Fibroblast of lung (primary cell): Measurements from ENCODE around the gene CHST13. TPM values are rescaled to one million over a fixed set of nuclear protein-coding genes. Genes with fewer than 3 reads are reported as not detected.

Experiments used
- DNase-seq, 2 donors: peaks; one replicate each; pipeline versions ENCODE4 v3.0.0 to v3.0.0-alpha.2; 2010; ENCODE audit warnings: low read depth in 2 of 2
- H2AFZ ChIP-seq: 2 replicates; pipeline ENCODE4 v1.5.1; 2012; ENCODE audit warnings: low read length, control low read depth, inconsistent platforms
- H3K27ac ChIP-seq: 2 replicates; pipeline ENCODE4 v1.5.1; 2011; ENCODE audit warnings: low read length, control low read depth; ENCODE audit not compliant: insufficient read depth
- H3K27me3 ChIP-seq: 2 replicates; pipeline ENCODE4 v1.5.1; 2011; ENCODE audit warnings: mild to moderate bottlenecking, low read length; ENCODE audit not compliant: control insufficient read depth, insufficient read depth
- H3K36me3 ChIP-seq: 2 replicates; pipeline ENCODE4 v1.5.1; 2011; ENCODE audit warnings: low read length; ENCODE audit not compliant: control insufficient read depth, insufficient read depth
- H3K4me1 ChIP-seq: 2 replicates; pipeline ENCODE4 v1.5.1; 2011; ENCODE audit warnings: low read length; ENCODE audit not compliant: control insufficient read depth, insufficient read depth; ENCODE audit errors: extremely low read depth
- H3K4me2 ChIP-seq: 2 replicates; pipeline ENCODE4 v1.5.1; 2011; ENCODE audit warnings: low read length, control low read depth; ENCODE audit not compliant: insufficient read depth; ENCODE audit errors: extremely low read depth
- H3K4me3 ChIP-seq, 4 experiments: fragments of 200-600 bp in 1 of 4; sonication (generic) in 1 of 4; replicated peaks in 1 of 4; 2 replicates each; pipeline ENCODE4 v1.5.1; 2011 to 2016; ENCODE audit warnings: low read length in 4 of 4, low read depth in 3 of 4, mild to moderate bottlenecking in 3 of 4, control low read depth in 2 of 4, inconsistent platforms in 1 of 4, mixed read lengths in 1 of 4; ENCODE audit not compliant: insufficient read depth in 1 of 4; ENCODE audit errors: control extremely low read depth in 1 of 4
- H3K79me2 ChIP-seq: 2 replicates; pipeline ENCODE4 v1.5.1; 2012; ENCODE audit warnings: mild to moderate bottlenecking, low read length, inconsistent platforms; ENCODE audit not compliant: control insufficient read depth, insufficient read depth
- H3K9ac ChIP-seq: 2 replicates; pipeline ENCODE4 v1.5.1; 2011; ENCODE audit warnings: mild to moderate bottlenecking, low read length, control low read depth; ENCODE audit not compliant: insufficient read depth
- H3K9me3 ChIP-seq: 2 replicates; pipeline ENCODE4 v1.5.1; 2012; ENCODE audit warnings: low read depth, low read length; ENCODE audit not compliant: control insufficient read depth, insufficient read depth
- H4K20me1 ChIP-seq: 2 replicates; pipeline ENCODE4 v1.5.1; 2011; ENCODE audit warnings: low read length; ENCODE audit not compliant: control insufficient read depth, insufficient read depth; ENCODE audit errors: extremely low read depth
- EZH2 ChIP-seq: IDR thresholded peaks from 2 replicates; pipeline ENCODE4 v1.5.1; 2012; ENCODE audit warnings: low read length, control low read depth, mild to moderate bottlenecking; ENCODE audit errors: missing control alignments
- polyA plus RNA-seq, 2 donors: library from polyadenylated mRNA; depleted of rRNA in 1 of 2; stranded (reverse) in 1 of 2; unstranded in 1 of 2; fragments of >200 nt; gene quantifications; 2 replicates each; pipeline ENCODE4 v1.2.1, GENCODE V29; 2011 to 2012; ENCODE audit warnings: missing spikeins in 1 of 2
- total RNA-seq: library from RNA; depleted of rRNA; stranded (reverse); fragments of >200 nt; gene quantifications from 2 replicates; pipeline ENCODE4 v1.2.1, GENCODE V29; 2014
- TF ChIP-seq, protein P1 (sequence below), 2 donors: IDR thresholded peaks in 1 of 2; conservative IDR thresholded peaks in 1 of 2; 1 replicate in 1 of 2; 2 replicates in 1 of 2; pipeline ENCODE4 v1.5.1; 2011 to 2012; ENCODE audit warnings: low read length in 2 of 2, control low read depth in 1 of 2, inconsistent platforms in 1 of 2, low read depth in 1 of 2, mild to moderate bottlenecking in 1 of 2

CHST13 gene
- total and polyA plus RNA-seq, 2 donors (not counting 1 experiment from before 2014, with no cell fraction given) = under 0.01 TPM; not detected in 1

- Histone ChIP-seq H3K4me1 (no peaks in the 10 kb centered on the region), H3K27ac (no peak overlapping the region), H3K4me3 (no peak overlapping the region), H3K79me2 (no peaks in the 10 kb centered on the region), H3K4me2 (no peak overlapping the region), H3K27me3 (peaks cover 25% of the 10 kb centered on the region), H3K9me3 (no peaks in the 10 kb centered on the region), H4K20me1 (no peaks in the 10 kb centered on the region), H3K9ac (no peak overlapping the region), H2AFZ (no peak overlapping the region), H3K36me3 (no peaks in the 10 kb centered on the region)
- no peak for TF ChIP-seq EZH2
- TF ChIP-seq, protein P1, sequence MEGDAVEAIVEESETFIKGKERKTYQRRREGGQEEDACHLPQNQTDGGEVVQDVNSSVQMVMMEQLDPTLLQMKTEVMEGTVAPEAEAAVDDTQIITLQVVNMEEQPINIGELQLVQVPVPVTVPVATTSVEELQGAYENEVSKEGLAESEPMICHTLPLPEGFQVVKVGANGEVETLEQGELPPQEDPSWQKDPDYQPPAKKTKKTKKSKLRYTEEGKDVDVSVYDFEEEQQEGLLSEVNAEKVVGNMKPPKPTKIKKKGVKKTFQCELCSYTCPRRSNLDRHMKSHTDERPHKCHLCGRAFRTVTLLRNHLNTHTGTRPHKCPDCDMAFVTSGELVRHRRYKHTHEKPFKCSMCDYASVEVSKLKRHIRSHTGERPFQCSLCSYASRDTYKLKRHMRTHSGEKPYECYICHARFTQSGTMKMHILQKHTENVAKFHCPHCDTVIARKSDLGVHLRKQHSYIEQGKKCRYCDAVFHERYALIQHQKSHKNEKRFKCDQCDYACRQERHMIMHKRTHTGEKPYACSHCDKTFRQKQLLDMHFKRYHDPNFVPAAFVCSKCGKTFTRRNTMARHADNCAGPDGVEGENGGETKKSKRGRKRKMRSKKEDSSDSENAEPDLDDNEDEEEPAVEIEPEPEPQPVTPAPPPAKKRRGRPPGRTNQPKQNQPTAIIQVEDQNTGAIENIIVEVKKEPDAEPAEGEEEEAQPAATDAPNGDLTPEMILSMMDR (conservative IDR thresholded peaks at IDR 0.05 in 1 of 2, IDR thresholded peaks at IDR 0.05 in 1 of 2; ENCODE audit: low read depth in 1 of 2, low read length in 2 of 2) = no peak
- no peak for DNase-seq
Observed at GRCh38 chr3:126562737-126563276, 38.9 kb downstream of the CHST13 start.

DNA sequence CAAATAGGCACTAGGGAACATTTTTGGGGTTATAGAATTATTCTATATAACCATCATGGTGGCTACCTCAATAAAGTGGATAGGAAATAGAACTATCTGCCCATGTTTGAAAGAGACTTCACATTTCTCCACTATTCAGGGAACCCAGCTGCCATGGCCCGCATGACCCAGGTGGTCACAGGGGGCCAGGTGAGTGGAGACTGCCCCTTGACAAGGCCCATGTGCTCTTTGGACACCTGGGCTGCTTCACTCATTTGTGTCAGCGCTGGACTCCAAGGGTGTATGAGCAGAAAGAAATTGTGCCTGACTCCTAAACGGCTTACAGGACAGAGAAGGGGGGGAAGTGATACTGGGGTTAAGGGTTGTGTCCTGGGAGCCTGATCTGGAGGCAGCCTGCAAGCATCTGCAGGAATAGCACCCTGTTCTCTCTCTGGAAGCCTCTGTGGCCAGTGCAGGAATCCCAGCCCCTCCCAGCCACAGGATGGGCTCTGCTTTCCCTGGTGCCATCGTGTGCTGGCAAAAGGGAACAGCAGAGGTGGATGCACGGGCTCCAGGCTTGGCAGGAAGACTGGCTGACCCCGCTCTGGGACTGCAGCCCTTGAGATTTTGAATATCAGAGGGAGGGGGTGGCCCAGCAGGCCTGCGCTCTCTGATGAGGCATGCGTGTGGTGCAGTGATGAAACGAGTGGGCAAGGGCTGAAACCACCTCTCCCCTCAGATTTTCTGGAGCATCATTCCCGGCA lies 43.9 kb downstream of the CHST13 start:
- Histone ChIP-seq H3K9me3 (no peaks in the 10 kb centered on the region), H3K27me3 (peaks cover 20% of the 10 kb centered on the region), H4K20me1 (no peaks in the 10 kb centered on the region), H3K4me3 (no peak overlapping the region), H3K4me2 (no peak overlapping the region), H3K9ac (no peak overlapping the region), H3K4me1 (no peaks in the 10 kb centered on the region), H3K36me3 (no peaks in the 10 kb centered on the region), H3K27ac (no peak overlapping the region), H3K79me2 (no peaks in the 10 kb centered on the region), H2AFZ (no peak overlapping the region)
- no peak for DNase-seq
- TF ChIP-seq, protein P1 (conservative IDR thresholded peaks at IDR 0.05 in 1 of 2, IDR thresholded peaks at IDR 0.05 in 1 of 2; ENCODE audit: low read depth in 1 of 2, low read length in 2 of 2) = no peak
- TF ChIP-seq EZH2 = no peak

GRCh38 chr3:126568776-126569342 lies 44.9 kb downstream of the CHST13 start:
- DNase-seq = no peak
- no peaks in the 10 kb centered on the region for H3K9me3 ChIP-seq

More at GRCh38 chr3:126568776-126569342, 44.9 kb downstream of the CHST13 start:
- H3K27ac ChIP-seq = no peak overlapping the region
- no peak overlapping the region for H3K9ac ChIP-seq
- peaks cover 19% of the 10 kb centered on the region for H3K27me3 ChIP-seq
- no peaks in the 10 kb centered on the region for H3K79me2 ChIP-seq
- no peak overlapping the region for H3K4me2 ChIP-seq
- H4K20me1 ChIP-seq = no peaks in the 10 kb centered on the region
- H3K4me3 ChIP-seq = no peak overlapping the region
- H2AFZ ChIP-seq = no peak overlapping the region
- H3K4me1 ChIP-seq = no peaks in the 10 kb centered on the region
- no peak for TF ChIP-seq EZH2
- TF ChIP-seq, protein P1 (conservative IDR thresholded peaks at IDR 0.05 in 1 of 2, IDR thresholded peaks at IDR 0.05 in 1 of 2; ENCODE audit: low read depth in 1 of 2, low read length in 2 of 2) = no peak
- H3K36me3 ChIP-seq = no peaks in the 10 kb centered on the region
